Mesenchymal stem cell (in vitro differentiated cells and primary cell): ENCODE measurements around the gene MECP2.

Experiments used
- DNase-seq: peaks from one replicate; pipeline ENCODE4 v3.0.0-alpha.2; 2013
- H2AFZ ChIP-seq: one replicate; pipeline ENCODE4 v1.6.1; 2013; ENCODE audit warnings: low read depth, mild to moderate bottlenecking, control low read depth, inconsistent platforms, low read length, moderate library complexity
- H2AK5ac ChIP-seq: 2 replicates; pipeline ENCODE4 v1.6.1; 2013; ENCODE audit warnings: low read length, moderate library complexity, mild to moderate bottlenecking, inconsistent platforms; ENCODE audit not compliant: severe bottlenecking
- H2BK120ac ChIP-seq: one replicate; pipeline ENCODE4 v1.6.1; 2013; ENCODE audit warnings: low read depth, mild to moderate bottlenecking, inconsistent platforms, low read length, moderate library complexity
- H2BK12ac ChIP-seq, 2 experiments: one replicate each; pipeline ENCODE4 v1.6.1; 2013; ENCODE audit warnings: inconsistent platforms in 2 of 2, low read length in 2 of 2, mild to moderate bottlenecking in 2 of 2, moderate library complexity in 2 of 2, control low read depth in 1 of 2
- H2BK15ac ChIP-seq: one replicate; pipeline ENCODE4 v1.6.1; 2013; ENCODE audit warnings: mild to moderate bottlenecking, low read depth, inconsistent platforms; ENCODE audit not compliant: poor library complexity, severe bottlenecking
- H2BK5ac ChIP-seq: 2 replicates; pipeline ENCODE4 v1.6.1; 2013; ENCODE audit warnings: low read depth, mild to moderate bottlenecking, low read length, control low read depth, inconsistent platforms; ENCODE audit not compliant: poor library complexity, severe bottlenecking
- H3K14ac ChIP-seq, 2 experiments: one replicate each; pipeline ENCODE4 v1.6.1; 2013; ENCODE audit warnings: inconsistent platforms in 2 of 2, low read length in 2 of 2, control low read depth in 1 of 2, mild to moderate bottlenecking in 1 of 2, moderate library complexity in 1 of 2
- H3K18ac ChIP-seq, 2 experiments: one replicate each; pipeline ENCODE4 v1.6.1; 2013; ENCODE audit warnings: inconsistent platforms in 2 of 2, low read length in 2 of 2, control low read depth in 1 of 2, low read depth in 1 of 2, mild to moderate bottlenecking in 1 of 2
- H3K23ac ChIP-seq, 2 experiments: one replicate each; pipeline ENCODE4 v1.6.1; 2013; ENCODE audit warnings: inconsistent platforms in 2 of 2, low read length in 2 of 2, mild to moderate bottlenecking in 2 of 2, moderate library complexity in 2 of 2, control low read depth in 1 of 2
- H3K27ac ChIP-seq: 2 replicates; pipeline ENCODE4 v1.5.1; 2013; ENCODE audit warnings: mild to moderate bottlenecking, moderate library complexity, low read length, control low read depth, inconsistent platforms; ENCODE audit not compliant: poor library complexity, severe bottlenecking
- H3K27me3 ChIP-seq, 2 experiments: 2 replicates each; pipeline versions ENCODE4 v1.6.1 to v1.7.0; 2013; ENCODE audit warnings: low read length in 2 of 2, mild to moderate bottlenecking in 2 of 2, moderate library complexity in 2 of 2, control low read depth in 1 of 2, inconsistent platforms in 1 of 2; ENCODE audit not compliant: control insufficient read depth in 1 of 2, insufficient read depth in 1 of 2
- H3K36me3 ChIP-seq, 2 experiments: 2 replicates each; pipeline versions ENCODE4 v1.6.1 to v1.7.0; 2013; ENCODE audit warnings: low read length in 2 of 2, control low read depth in 1 of 2, inconsistent platforms in 1 of 2, low read depth in 1 of 2, mild to moderate bottlenecking in 1 of 2; ENCODE audit not compliant: insufficient read depth in 2 of 2, control insufficient read depth in 1 of 2
- H3K4ac ChIP-seq, 2 experiments: one replicate each; pipeline ENCODE4 v1.6.1; 2013; ENCODE audit warnings: inconsistent platforms in 2 of 2, low read length in 2 of 2, mild to moderate bottlenecking in 2 of 2, moderate library complexity in 2 of 2, control low read depth in 1 of 2, low read depth in 1 of 2
- H3K4me1 ChIP-seq: 2 replicates; pipeline ENCODE4 v1.6.1; 2013; ENCODE audit warnings: low read depth, low read length, control low read depth; ENCODE audit not compliant: control insufficient read depth, insufficient read depth
- H3K4me2 ChIP-seq: 2 replicates; pipeline ENCODE4 v1.6.1; 2013; ENCODE audit warnings: low read length, mild to moderate bottlenecking, inconsistent platforms; ENCODE audit not compliant: poor library complexity, severe bottlenecking
- H3K4me3 ChIP-seq, 2 experiments: 2 replicates each; pipeline versions ENCODE4 v1.5.1 to v1.7.0; 2013; ENCODE audit warnings: low read length in 2 of 2, mild to moderate bottlenecking in 2 of 2, control low read depth in 1 of 2, low read depth in 1 of 2; ENCODE audit not compliant: insufficient read depth in 1 of 2
- H3K79me1 ChIP-seq: replicated peaks from 2 replicates; pipeline ENCODE4 v1.6.1; 2013; ENCODE audit warnings: mild to moderate bottlenecking, control low read depth, low read length, inconsistent platforms; ENCODE audit not compliant: poor library complexity, severe bottlenecking
- H3K9ac ChIP-seq: 2 replicates; pipeline ENCODE4 v1.7.0; 2013; ENCODE audit warnings: mild to moderate bottlenecking, low read length, moderate library complexity
- H3K9me3 ChIP-seq: 2 replicates; pipeline ENCODE4 v1.7.0; 2013; ENCODE audit warnings: mild to moderate bottlenecking, low read length; ENCODE audit not compliant: control insufficient read depth
- H4K8ac ChIP-seq: one replicate; pipeline ENCODE4 v1.6.1; 2013; ENCODE audit warnings: inconsistent platforms, mild to moderate bottlenecking, low read length, moderate library complexity
- H4K91ac ChIP-seq: one replicate; pipeline ENCODE4 v1.6.1; 2013; ENCODE audit warnings: mild to moderate bottlenecking, low read length, inconsistent platforms
- WGBS: methylation state at CpG from one replicate; pipeline ENCODE4 v1.1.7; 2013; ENCODE audit warnings: mixed read lengths; 5-methylcytosine and 5-hydroxymethylcytosine counted together

Gene MECP2

DNA sequence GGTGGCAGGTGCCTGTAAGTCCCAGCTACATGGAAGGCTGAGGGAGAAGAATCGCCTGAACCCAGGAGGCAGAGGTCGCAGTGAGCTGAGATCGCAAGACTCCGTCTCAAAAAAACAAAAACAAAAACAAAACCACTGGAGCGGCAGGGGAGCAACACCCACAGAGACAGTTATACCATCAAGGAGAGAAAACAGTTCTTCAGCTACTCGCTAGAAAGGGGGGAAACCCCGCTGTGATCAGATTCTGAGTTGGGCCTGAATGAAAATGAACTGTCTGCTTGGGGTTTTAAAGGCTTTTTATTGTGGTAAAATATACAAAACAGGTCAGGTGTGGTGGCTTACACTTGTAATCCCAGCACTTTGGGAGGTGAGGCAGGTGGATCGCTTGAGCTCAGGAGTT is 61.0 kb downstream of the MECP2 start:
- H2BK15ac ChIP-seq, result no peak overlapping the region
- no peak overlapping the region for H2BK5ac ChIP-seq
- peaks cover 14 to 27% of the 10 kb centered on the region in 2 experiments for H3K36me3 ChIP-seq
- peaks cover 11% of the 10 kb centered on the region for H3K4me1 ChIP-seq
- no peak overlapping the region for H3K4ac ChIP-seq
- H3K4me3 ChIP-seq, result no peak overlapping the region
- no peak overlapping the region for H2AFZ ChIP-seq
- H3K18ac ChIP-seq, result no peak overlapping the region
- no peak overlapping the region for H2BK120ac ChIP-seq
- H3K14ac ChIP-seq, result no peak overlapping the region
- no peak overlapping the region for H2AK5ac ChIP-seq
- no peak for DNase-seq
- no peak overlapping the region for H3K9ac ChIP-seq
- H3K9me3 ChIP-seq, result no peaks in the 10 kb centered on the region
- H4K8ac ChIP-seq, result no peak overlapping the region
- no peak overlapping the region for H3K23ac ChIP-seq
- H3K79me1 ChIP-seq, result peaks cover 7% of the 10 kb centered on the region
- H4K91ac ChIP-seq, result no peak overlapping the region
- H3K27me3 ChIP-seq, result peaks cover 0 to 39% of the 10 kb centered on the region in 2 experiments
- no peak overlapping the region for H3K4me2 ChIP-seq
- 98% methylated on average over 4 of the region's 8 CpGs for WGBS
- no peak overlapping the region for H2BK12ac ChIP-seq
- H3K27ac ChIP-seq, result no peak overlapping the region

GRCh38 chrX:154033848-154034247 is 63.7 kb downstream of the MECP2 start:
- Histone ChIP-seq H3K4me2 (no peak overlapping the region), H3K27ac (no peak overlapping the region), H3K27me3 (peaks cover 0 to 26% of the 10 kb centered on the region in 2 experiments), H2BK15ac (no peak overlapping the region), H3K4me3 (no peak overlapping the region), H3K36me3 (peaks cover 39 to 41% of the 10 kb centered on the region in 2 experiments), H3K4me1 (peaks cover 5% of the 10 kb centered on the region), H3K79me1 (peaks cover 14% of the 10 kb centered on the region), H2BK5ac (no peak overlapping the region), H3K14ac (no peak overlapping the region), H2BK120ac (no peak overlapping the region), H2AK5ac (no peak overlapping the region), H2AFZ (no peak overlapping the region), H3K9me3 (no peaks in the 10 kb centered on the region), H3K23ac (no peak overlapping the region), H4K8ac (no peak overlapping the region), H4K91ac (no peak overlapping the region), H3K4ac (no peak overlapping the region), H2BK12ac (no peak overlapping the region), H3K18ac (no peak overlapping the region), H3K9ac (no peak overlapping the region)
- DNase-seq, result no peak
- 83% methylated on average over 1 of the region's 2 CpGs for WGBS

DNA sequence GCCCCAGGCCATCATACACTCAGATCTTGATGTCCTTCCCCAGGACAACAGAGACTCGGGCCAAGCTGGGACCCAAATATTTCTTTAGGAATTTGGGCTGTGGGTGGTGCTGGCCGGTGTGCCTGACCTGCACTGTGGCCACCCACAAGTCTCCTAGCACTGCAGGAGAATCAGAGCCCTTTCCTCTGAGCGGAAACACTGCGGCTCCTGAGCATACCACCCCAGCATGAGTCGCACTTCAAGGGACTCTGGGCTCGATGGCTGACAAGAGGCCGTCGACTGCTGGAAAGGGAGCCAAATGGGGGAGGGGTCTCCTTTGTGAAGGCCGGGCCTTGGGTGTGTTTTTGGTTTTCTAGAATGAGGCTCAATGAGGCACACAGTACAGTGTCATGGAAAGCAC is 64.9 kb downstream of the MECP2 start:
- no peak overlapping the region for H4K8ac ChIP-seq
- H3K27ac ChIP-seq, result no peak overlapping the region
- H2AK5ac ChIP-seq, result no peak overlapping the region
- peaks cover 5% of the 10 kb centered on the region for H3K4me1 ChIP-seq
- no peak overlapping the region for H2BK5ac ChIP-seq
- H2BK15ac ChIP-seq, result no peak overlapping the region
- H3K36me3 ChIP-seq, result peaks cover 47 to 49% of the 10 kb centered on the region in 2 experiments
- H3K23ac ChIP-seq, result no peak overlapping the region
- no peak overlapping the region for H3K18ac ChIP-seq
- H3K4ac ChIP-seq, result no peak overlapping the region
- no peaks in the 10 kb centered on the region for H3K9me3 ChIP-seq
- peaks cover 0 to 28% of the 10 kb centered on the region in 2 experiments for H3K27me3 ChIP-seq
- no peak overlapping the region for H3K4me2 ChIP-seq
- H2BK120ac ChIP-seq, result no peak overlapping the region
- peaks cover 16% of the 10 kb centered on the region for H3K79me1 ChIP-seq
- no peak overlapping the region for H2BK12ac ChIP-seq
- no peak overlapping the region for H3K4me3 ChIP-seq
- DNase-seq, result no peak
- no peak overlapping the region for H3K9ac ChIP-seq
- no peak overlapping the region for H4K91ac ChIP-seq
- 59% methylated on average over 7 of the region's 9 CpGs for WGBS
- H3K14ac ChIP-seq, result no peak overlapping the region
- no peak overlapping the region for H2AFZ ChIP-seq

DNA sequence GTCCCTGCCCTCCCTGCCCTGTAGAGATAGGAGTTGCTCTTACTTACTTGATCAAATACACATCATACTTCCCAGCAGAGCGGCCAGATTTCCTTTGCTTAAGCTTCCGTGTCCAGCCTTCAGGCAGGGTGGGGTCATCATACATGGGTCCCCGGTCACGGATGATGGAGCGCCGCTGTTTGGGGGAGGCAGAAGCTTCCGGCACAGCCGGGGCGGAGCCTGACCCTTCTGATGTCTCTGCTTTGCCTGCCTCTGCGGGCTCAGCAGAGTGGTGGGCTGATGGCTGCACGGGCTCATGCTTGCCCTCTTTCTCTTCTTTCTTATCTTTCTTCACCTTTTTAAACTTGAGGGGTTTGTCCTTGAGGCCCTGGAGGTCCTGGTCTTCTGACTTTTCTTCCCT is 65.4 kb downstream of the MECP2 start:
- no peak overlapping the region for H2BK15ac ChIP-seq
- no peak overlapping the region for H3K23ac ChIP-seq
- H2AFZ ChIP-seq, result no peak overlapping the region
- H2BK12ac ChIP-seq, result no peak overlapping the region
- WGBS, result 100% methylated on average over 6 of the region's 11 CpGs
- no peak overlapping the region for H3K14ac ChIP-seq
- H3K4ac ChIP-seq, result no peak overlapping the region
- H3K27ac ChIP-seq, result no peak overlapping the region
- no peak overlapping the region for H2BK120ac ChIP-seq
- H3K18ac ChIP-seq, result no peak overlapping the region
- no peak overlapping the region for H4K91ac ChIP-seq
- H3K9me3 ChIP-seq, result no peaks in the 10 kb centered on the region
- H3K4me3 ChIP-seq, result no peak overlapping the region
- H3K36me3 ChIP-seq, result peaks cover 52% of the 10 kb centered on the region in 2 experiments
- peaks cover 0 to 28% of the 10 kb centered on the region in 2 experiments for H3K27me3 ChIP-seq
- no peak overlapping the region for H4K8ac ChIP-seq
- peaks cover 17% of the 10 kb centered on the region for H3K79me1 ChIP-seq
- no peak for DNase-seq
- peaks cover 5% of the 10 kb centered on the region for H3K4me1 ChIP-seq
- no peak overlapping the region for H2BK5ac ChIP-seq
- no peak overlapping the region for H3K9ac ChIP-seq
- H3K4me2 ChIP-seq, result no peak overlapping the region
- H2AK5ac ChIP-seq, result no peak overlapping the region
